Measurements from ENCODE around the gene EID2.

Gene EID2

DNA sequence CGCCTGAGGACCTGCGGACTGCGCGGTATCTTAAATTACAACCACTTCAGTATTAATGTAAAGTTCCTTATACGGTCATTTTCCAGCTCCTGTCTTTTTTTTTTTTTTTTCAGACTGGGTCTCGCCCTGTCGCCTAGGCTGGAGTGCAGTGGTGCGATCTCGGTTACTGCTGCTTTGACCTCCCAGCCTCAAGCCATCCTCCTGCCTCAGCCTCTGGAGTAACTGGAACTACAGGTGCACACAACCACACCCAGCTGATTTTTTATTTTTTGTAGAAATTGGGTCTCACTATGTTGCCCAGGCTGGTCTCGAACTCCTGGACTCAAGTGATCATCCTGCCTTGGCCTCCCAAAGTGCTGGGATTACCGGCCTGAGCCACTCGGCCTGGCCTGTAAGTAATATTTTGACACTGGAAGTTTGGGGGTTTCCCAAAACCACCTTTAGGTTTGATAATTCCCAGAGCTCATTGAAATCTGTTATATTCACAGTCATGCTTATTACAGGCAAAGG lies 6.9 kb downstream of the EID2 start:
- no peak for DNase-seq

DNA sequence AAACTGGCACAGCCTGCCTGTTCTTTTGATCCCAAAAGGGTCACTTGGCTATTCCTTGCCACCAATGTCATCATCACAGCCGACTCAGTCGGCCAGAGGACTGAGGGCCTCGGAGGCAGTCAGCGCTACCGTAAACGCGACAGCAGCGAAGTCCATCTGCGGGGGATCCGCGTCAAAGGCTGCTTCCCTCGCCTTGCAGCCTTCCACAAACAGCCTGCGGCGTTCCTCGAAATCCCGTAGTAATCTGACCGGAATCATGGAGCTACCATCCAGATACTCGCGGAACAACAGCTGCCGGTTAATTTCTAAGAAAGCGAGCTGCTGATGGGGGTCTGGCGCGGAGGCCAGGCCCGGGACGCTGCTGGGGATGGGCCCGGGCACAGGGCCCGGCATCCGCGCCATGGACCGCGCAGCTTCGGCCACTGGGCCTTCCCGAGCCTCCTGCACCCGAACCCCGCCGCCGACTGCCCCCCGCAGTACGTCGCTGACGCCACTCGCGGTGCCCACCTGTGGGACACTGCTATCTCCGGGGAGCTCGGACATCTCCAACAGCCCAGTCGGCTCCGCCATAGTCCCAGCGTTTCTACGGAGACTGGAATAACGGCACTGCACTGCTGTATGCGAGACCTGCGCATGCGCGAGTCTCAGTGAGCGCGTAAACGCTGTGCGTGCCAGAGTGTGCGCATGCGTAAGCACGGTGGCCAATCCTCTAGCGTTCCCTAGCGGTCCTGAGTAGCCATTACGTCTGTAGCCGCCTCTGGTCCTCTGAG lies 7.5 kb downstream of the EID2 start, which contains the start of gene EID2B:
Gene EID2B (minus strand): TSS at position 620 of the 770 bp plus-strand sequence. CDS start 50 bp downstream, at position 570.
- peak; percentile 94 to 96 for DNase-seq

DNA sequence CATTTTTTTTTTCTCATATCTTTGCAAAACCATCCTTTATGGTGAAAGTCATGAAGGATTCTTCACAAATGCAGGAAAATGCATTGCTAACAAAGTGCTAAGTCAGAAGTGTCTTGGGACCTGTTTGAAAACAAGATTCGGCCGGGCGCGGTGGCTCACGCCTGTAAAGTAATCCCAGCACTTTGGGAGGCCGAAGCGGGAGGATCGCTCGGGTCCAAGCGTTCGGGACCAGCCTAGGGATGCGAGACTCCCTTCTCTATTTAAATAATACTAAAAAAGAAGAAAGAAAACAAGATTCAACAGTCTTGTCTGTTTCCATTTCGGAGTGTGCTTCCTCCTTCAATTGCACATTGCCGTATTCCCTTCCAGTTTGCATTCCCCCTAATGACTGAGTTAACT lies 8.1 kb downstream of the EID2 start:
- DNase-seq, result peak in 1 of 2 experiments; percentile 49

DNA sequence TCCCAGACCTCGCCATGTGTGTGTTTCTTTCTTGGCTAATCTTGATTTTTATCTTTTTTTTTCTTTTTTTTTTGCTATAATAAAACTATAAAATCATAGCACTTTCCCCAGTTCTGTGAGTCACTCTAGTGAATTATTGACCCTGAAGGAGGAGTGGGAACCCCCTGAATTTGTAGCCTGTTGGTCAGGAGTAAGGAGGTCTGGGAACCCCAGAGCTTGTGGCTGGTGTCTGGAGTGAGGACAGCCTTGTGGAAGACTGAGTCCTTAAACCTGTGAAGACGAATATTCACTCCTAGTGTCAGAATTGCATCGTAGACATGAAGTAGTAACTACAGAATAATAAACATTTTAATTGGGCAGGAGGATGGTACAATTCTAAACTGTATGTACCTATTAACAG lies 14.8 kb downstream of the EID2 start:
- DNase-seq, result no peak

DNA sequence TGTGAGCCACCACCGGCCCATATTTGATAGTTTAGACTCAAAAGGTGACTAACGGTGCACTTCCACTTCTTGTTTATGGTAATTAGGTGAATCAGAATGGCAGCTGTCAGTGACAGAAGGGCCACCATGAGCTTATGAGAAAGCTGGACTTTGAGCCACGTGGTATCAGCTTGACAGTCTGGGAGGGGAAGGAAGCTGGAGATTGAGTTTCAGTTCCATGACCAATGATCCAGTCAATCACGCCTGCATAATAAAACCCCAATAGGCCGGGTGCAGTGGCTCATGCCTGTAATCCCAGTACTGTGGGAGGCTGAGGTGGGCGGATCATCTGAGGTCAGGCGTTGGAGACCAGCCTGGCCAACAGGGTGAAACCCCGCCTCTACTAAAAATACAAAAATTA lies 15.5 kb downstream of the EID2 start:
- DNase-seq, result no peak

DNA sequence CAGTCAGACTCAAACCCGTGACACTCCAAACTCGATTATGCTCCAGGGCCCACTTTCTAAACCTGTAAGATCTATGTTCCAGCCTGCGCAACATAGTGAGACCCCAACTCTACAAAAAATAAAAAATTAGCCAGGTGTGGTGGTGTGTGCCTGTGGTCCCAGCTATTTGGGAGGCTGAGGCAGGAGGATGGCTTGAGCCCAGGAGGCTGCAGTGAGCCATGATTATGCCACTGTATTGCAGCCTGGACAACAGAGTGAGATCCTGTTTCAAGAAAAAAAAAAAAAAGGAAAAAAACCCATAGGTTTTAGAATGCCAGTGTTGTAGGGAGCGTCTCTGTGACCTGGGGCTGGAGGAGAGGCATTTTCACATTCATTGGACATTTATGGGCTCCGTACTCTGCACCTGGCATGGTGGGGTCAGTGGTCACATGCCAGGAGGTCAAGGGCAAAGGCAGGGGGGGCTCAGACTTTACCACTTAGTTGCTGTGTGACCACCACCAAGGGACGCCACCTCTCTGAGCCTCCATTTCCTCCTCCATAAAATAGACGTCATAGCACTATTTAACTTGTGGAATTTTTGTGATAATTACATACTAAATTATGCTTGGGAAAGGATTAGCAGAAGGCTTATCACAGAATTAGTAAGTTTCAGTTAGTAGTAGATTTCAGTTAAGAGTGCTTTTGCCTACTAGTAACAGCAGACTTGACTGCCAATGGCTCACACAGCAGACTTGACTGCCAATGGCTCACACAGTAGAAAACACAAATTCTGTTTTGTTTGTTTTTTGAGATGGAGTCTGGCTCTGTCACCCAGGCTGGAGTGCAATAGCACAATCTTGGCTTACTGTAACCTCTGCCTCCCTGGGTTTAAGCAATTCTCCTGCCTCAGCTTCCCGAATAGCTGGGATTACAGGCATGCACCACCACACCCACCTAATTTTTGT lies 19.1 kb downstream of the EID2 start:
- DNase-seq, result no peak

DNA sequence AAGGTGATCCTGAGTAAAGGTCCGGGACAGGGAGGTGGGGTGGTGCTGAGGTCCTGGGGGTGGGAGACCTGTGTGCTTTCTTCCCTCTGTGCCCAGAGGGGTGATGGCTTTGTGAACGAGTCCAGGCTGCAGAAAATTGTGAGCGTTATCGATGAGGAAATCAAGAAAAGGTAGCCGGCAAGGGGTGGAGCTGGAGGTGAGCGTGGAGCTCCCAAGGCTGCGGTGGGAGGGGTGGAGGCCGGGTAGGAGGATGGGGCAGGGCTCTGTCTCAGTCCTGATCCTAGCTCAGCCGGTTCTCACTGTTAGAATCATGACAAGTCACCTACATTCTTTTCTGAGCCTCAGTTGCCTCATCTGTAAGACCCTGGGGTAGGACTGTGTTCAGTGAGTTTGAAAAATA lies 21.0 kb downstream of the EID2 start:
- no peak for DNase-seq

DNA sequence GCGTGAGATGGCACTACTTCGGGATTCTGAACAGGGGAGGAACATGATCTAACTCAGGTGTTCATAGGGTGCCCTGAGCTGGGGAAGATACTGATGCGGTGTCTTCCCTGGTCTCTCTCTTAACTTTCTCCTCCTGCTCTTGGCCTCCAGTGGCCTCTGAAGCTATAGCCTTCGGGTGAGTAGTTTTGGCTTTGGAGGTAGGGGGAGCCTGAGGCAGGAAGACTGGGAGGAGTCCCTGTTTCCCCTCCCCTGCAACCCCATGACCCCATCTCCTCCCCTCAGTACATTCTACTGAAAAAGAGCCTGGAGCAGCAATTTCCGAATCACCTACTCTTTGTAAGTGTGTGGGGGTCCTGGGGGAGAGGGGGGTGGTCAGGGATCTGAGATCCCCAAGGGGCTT lies 21.5 kb downstream of the EID2 start:
- no peak for DNase-seq

DNA sequence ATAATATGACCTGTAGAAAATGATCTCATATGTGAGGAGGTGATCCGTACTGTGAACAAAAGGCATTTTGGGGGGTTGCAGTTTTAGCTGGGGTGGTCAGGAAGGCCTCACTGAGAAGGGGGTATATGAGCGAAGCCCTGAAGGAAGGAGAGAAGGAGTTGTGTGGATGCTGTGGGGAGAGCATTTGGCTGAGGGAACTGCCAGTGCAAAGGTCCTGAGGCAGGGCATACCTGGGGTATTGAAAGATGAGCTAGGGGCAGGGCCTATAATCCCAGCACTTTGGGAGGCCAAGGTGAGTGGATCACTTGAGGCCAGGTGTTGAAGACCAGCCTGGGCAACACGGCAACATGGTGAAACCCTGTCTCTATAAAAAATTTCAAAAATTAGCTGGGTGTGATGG lies 22.5 kb downstream of the EID2 start:
- no peak for DNase-seq

DNA sequence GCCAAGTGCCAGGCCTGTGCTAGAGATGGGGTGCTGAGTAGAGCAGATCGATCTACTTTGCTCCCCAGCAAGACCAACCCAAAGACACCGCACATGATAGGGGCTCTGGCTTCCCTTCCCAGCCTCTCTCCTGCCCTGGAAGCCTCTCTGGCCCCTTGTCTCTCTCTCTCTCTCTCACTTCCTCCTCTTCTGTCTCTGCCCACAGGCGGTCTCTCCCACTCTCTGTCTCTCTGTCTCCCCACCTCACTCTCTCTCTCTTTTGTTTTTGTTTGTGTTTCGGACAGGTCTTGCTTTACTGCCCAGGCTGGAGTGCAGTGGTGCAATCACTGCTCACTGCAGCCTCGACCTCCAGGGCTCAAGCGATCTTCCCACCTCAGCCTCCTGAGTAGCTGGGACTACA lies 23.7 kb downstream of the EID2 start:
- DNase-seq, result no peak

DNA sequence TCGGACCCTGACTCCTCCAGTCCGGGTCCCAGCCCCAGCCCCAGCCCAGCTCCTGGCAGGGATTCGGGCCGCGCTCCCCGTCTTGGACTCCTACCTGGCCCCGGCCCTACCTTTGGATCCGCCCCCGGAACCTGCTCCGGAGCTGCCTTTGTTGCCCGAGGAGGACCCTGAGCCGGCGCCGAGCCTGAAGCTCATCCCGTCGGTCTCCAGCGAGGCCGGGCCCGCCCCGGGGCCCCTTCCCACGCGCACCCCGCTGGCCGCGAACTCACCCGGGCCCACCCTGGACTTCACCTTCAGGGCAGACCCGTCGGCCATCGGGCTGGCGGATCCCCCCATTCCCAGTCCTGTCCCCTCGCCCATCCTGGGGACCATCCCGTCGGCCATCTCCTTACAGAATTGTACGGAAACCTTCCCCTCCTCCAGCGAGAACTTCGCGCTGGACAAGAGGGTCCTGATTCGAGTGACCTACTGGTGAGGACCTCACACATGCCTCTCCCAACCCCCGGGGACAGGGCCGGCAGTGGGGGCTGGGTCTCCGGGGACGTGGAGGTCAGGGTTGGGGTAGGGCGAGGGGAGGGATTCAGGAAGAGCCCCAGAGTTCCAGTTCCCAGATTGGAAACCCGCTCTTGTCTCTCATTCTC lies 24.3 kb downstream of the EID2 start:
- no peak for DNase-seq

DNA sequence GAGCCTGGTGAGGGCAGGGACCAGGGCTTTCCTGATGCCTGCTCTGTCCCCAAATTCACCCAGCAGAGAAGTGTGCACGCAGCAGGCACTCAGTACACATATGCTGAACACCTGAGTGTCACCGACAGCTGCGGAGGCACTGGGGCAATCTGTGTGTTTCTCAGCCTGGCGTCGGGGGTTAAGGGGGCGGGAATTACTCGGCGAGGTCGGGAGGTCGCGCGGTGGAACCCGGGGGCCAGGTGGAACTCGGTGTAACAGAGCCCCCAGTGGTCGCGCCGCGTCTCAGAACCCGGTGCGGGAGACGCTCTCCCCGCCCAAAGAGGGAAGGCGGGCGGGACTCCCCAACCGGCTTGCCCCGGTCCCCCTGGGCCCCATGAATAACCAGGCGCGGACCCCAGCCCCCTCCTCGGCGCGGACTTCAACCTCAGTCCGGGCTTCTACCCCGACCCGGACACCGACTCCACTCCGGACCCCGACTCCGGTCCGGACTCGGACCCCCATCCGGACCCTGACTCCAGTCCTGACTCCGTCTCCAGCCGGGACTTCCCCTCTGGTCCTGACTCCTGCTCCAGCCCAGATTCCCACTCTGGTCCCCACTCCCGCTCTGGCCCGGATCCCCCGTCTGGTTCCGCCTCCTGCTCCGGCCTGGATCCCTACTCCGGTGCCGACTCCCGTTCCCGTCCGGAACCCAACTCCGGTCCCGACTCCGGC lies 25.0 kb downstream of the EID2 start, which contains the start of gene SELENOV:
Gene SELENOV (plus strand): TSS at position 300 of the 711 bp plus-strand sequence. CDS start 74 bp downstream, at position 374.
- DNase-seq, result no peak

DNA sequence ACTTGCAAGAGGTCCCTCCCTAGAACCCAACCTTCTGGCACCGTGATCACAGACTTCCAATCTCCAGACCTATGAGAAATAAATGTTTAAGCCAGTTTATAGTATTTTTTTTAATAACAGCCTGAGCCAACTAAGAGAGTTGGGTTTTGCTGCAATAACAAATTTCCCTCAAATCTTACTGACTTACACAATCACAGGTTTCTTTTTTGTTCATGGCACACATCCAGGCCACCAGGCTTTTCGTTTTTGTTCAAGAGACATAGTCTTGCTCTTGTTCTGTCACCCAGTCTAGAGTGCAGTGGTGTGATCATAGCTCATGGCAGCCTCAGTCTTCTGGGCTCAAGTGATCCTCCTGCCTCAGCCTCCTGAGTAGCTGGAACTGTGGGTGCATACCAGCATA lies 27.0 kb downstream of the EID2 start:
- DNase-seq, result no peak

DNA sequence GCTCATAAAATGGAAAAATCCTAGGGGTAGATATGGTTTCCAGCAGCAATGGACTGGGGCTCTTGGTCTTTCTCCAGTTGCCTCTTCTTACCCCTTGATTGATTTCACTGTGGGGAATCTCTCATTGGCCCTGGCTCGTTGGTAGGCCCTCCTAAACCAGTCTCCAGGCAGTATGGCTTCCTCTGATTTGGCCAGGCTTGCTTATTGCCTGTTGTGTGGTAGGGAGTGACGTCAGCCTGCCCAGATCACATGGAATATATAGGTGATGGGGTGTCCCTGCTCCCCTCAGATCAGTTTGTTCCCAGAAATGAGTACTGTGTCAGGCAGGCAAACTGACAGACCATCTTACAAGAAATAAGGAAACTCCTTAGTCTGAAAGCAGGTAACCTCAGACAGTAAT lies 30.7 kb downstream of the EID2 start:
- DNase-seq, result no peak

DNA sequence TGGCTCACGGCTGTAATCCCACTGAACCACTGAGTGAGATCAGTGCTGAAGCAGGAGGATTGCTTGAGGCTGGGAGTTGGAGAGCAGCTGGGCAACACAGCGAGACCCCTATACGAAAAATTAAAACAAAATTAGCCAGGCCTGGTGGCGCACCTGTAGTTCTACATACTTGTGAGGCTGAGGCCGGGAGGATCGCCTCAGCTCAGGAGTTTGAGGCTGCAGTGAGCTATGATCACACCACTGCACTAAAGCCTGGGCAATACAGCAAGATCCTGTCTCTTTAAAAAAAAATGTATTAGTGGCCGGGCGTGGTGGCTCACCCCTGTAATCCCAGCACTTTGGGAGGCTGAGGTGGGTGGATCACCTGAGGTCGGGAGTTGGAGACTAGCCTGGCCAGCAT lies 31.3 kb downstream of the EID2 start:
- DNase-seq, result no peak

DNA sequence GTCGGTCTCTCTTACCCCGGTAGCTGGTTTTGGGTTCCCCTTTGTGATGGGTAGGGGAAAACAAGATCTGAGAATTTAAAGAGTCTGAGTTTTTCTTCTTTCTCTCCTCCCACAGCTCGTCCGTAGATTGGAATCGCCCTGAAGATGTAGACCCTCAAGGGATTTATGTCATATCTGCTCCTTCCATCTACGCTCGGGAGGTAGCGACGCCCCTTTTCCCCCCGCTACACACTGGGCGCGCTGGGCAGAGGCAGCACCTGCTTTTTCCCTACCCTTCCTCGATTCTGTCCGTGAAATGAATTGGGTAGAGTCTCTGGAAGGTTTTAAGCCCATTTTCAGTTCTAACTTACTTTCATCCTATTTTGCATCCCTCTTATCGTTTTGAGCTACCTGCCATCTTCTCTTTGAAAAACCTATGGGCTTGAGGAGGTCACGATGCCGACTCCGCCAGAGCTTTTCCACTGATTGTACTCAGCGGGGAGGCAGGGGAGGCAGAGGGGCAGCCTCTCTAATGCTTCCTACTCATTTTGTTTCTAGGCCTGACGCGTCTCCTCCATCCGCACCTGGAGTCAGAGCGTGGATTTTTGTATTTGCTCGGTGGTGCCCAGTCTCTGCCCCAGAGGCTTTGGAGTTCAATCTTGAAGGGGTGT lies 32.1 kb downstream of the EID2 start:
- DNase-seq, result no peak

DNA sequence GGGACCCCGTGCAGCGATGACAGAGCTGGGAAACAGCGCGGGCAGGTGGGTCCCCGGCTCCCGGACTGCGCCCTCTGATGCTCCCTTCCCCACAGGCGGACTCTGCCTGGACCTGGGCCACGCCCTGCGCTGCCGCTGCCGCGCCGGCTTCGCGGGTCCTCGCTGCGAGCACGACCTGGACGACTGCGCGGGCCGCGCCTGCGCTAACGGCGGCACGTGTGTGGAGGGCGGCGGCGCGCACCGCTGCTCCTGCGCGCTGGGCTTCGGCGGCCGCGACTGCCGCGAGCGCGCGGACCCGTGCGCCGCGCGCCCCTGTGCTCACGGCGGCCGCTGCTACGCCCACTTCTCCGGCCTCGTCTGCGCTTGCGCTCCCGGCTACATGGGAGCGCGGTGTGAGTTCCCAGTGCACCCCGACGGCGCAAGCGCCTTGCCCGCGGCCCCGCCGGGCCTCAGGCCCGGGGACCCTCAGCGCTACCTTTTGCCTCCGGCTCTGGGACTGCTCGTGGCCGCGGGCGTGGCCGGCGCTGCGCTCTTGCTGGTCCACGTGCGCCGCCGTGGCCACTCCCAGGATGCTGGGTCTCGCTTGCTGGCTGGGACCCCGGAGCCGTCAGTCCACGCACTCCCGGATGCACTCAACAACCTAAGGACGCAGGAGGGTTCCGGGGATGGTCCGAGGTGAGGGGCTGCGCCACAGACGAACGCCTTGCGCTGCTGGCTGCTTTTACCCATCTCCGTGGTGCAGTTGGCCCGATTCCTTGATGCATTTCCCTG lies 32.8 kb downstream of the EID2 start:
- peak; percentile 64 to 74 for DNase-seq

DNA sequence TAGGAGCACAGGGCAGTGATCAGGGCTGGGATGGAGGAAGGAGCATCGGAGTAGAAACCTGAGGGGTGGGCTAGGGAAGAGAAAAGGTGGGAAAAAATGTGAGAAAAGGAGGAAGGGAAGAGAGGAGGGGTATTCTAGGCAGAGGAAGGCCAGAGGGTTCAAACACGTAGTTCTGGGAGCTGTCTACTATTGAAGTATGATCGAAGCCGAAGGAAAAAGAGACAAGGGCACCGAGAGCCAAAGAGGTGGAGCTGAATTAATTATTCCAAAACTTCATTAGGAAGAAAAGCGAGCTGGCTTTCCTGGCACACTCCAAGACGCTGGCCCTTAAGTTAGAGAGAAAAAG lies 33.4 kb downstream of the EID2 start:
- DNase-seq, result no peak

DNA sequence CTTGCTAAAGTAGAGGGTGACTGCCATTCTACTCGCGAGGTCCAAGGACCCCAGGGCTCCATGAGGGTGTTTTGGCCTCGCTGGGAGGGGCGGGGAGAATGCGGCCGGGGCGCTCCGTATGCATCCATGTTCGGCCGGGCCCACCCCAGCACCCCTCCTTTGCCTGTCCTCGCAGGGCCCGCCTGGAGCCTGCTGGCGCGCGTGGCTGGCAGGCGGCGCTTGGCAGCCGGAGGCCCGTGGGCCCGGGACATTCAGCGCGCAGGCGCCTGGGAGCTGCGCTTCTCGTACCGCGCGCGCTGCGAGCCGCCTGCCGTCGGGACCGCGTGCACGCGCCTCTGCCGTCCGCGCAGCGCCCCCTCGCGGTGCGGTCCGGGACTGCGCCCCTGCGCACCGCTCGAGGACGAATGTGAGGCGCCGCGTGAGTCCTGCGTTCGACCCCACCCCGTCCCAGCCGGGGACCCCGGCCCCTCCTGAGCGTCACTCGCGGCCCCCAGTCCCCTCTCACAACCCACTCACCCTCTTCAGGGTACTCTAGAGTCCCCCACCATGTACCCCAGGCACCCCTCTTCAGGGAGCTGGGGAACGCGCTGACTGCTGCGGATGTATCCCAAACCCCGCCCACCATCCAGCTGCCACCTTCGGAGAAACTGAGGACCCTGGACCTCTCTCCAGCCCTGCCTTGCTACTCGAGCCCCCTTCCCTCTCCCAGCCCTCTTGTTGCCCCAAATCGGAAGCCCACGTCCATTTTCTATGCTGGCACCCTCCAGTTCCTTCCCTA lies 37.1 kb downstream of the EID2 start:
- DNase-seq, result peak; percentile 56 to 58

DNA sequence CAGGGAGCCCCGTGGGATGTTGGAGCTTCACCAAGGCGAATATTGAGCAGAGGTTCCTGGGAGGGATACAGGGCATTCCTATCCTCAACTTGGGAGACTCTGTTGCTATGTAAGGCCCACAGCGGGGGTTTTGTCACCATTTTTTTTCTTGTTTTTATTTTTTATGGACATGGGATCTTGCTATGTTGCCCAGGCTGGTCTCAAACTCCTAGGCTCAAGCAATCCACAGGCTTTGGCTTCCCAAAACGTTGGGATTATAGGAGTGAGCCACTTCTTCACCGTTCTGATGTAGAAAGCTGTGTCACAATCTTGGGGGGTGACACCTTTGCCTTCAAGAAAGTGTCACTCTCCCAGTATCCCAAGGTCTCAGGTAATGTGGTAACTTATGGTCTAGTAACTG lies 38.6 kb downstream of the EID2 start:
- DNase-seq, result no peak
